CD14-positive monocyte (primary cell): ENCODE results near the gene NSFL1C. TPM values are rescaled to one million over a fixed set of nuclear protein-coding genes. Genes with fewer than 3 reads are reported as not detected.

Source experiments
- DNase-seq, 3 donors: peaks; one replicate each; pipeline ENCODE4 v3.0.0-alpha.2; 2011 to 2022
- H2AFZ ChIP-seq: 2 replicates; pipeline ENCODE4 v1.6.0; 2012; ENCODE audit warnings: mild to moderate bottlenecking, low read depth, low read length, inconsistent platforms; ENCODE audit not compliant: insufficient read depth, poor library complexity, severe bottlenecking
- H3K27ac ChIP-seq, 2 donors: 1 replicate in 1 of 2; 2 replicates in 1 of 2; pipeline ENCODE4 v1.5.1; 2012 to 2013; ENCODE audit warnings: low read length in 2 of 2, control low read depth in 1 of 2, inconsistent platforms in 1 of 2, low read depth in 1 of 2, mild to moderate bottlenecking in 1 of 2
- H3K27me3 ChIP-seq, 2 donors: one replicate each; pipeline versions ENCODE4 v1.6.0 to v1.6.1; 2011 to 2013; ENCODE audit warnings: low read length in 2 of 2; ENCODE audit not compliant: control insufficient read depth in 2 of 2, insufficient read depth in 2 of 2
- H3K36me3 ChIP-seq, 2 donors: replicated peaks in 1 of 2; 1 replicate in 1 of 2; 2 replicates in 1 of 2; pipeline versions ENCODE4 v1.5.1 to v1.6.1; 2012 to 2013; ENCODE audit warnings: low read length in 2 of 2, control low read depth in 1 of 2, inconsistent platforms in 1 of 2, mild to moderate bottlenecking in 1 of 2; ENCODE audit not compliant: insufficient read depth in 2 of 2, control insufficient read depth in 1 of 2
- H3K4me1 ChIP-seq, 2 donors: 1 replicate in 1 of 2; 2 replicates in 1 of 2; pipeline versions ENCODE4 v1.5.1 to v1.6.1; 2012 to 2013; ENCODE audit warnings: low read length in 2 of 2, control low read depth in 1 of 2, inconsistent platforms in 1 of 2, mild to moderate bottlenecking in 1 of 2, moderate library complexity in 1 of 2; ENCODE audit not compliant: insufficient read depth in 2 of 2, control insufficient read depth in 1 of 2
- H3K4me2 ChIP-seq: replicated peaks from 2 replicates; pipeline ENCODE3; 2012; ENCODE audit warnings: low read length, moderate library complexity, mild to moderate bottlenecking; ENCODE audit not compliant: poor library complexity, severe bottlenecking; ENCODE audit errors: extremely low read depth
- H3K4me3 ChIP-seq, 3 experiments: fragments of 200-600 bp in 1 of 3; sonication (generic) in 1 of 3; replicated peaks in 1 of 3; 1 replicate in 2 of 3; 2 replicates in 1 of 3; pipeline ENCODE4 v1.5.1; 2011 to 2013; ENCODE audit warnings: low read length in 3 of 3, mild to moderate bottlenecking in 3 of 3, control low read depth in 2 of 3, low read depth in 2 of 3, inconsistent platforms in 1 of 3, moderate library complexity in 1 of 3
- H3K79me2 ChIP-seq: 2 replicates; pipeline ENCODE4 v1.6.0; 2012; ENCODE audit warnings: mild to moderate bottlenecking, control low read depth, inconsistent platforms, low read length, moderate library complexity; ENCODE audit not compliant: insufficient read depth
- H3K9ac ChIP-seq: 2 replicates; pipeline ENCODE4 v1.6.0; 2017; ENCODE audit warnings: low read length, mild to moderate bottlenecking; ENCODE audit not compliant: insufficient read depth, poor library complexity, severe bottlenecking
- H3K9me3 ChIP-seq, 2 donors: replicated peaks in 1 of 2; 1 replicate in 1 of 2; 2 replicates in 1 of 2; pipeline versions ENCODE4 v1.5.1 to v1.6.1; 2012 to 2013; ENCODE audit warnings: low read length in 2 of 2, control low read depth in 1 of 2; ENCODE audit not compliant: control insufficient read depth in 1 of 2, insufficient read depth in 1 of 2
- H4K20me1 ChIP-seq: 2 replicates; pipeline ENCODE4 v1.6.0; 2012; ENCODE audit warnings: mild to moderate bottlenecking, low read length, control low read depth, moderate library complexity; ENCODE audit not compliant: insufficient read depth
- H3K27ac Mint-ChIP-seq, 7 donors: one replicate each; pipeline ENCODE4 v1.8.0; 2020; ENCODE audit warnings: mild to moderate bottlenecking in 7 of 7, mixed read lengths in 7 of 7, moderate library complexity in 6 of 7, inconsistent platforms in 2 of 7
- H3K27me3 Mint-ChIP-seq, 3 donors: one replicate each; pipeline ENCODE4 v1.8.0; 2021 to 2022; ENCODE audit warnings: low read depth in 3 of 3, mild to moderate bottlenecking in 3 of 3, mixed read lengths in 3 of 3, moderate library complexity in 3 of 3, inconsistent platforms in 1 of 3
- H3K36me3 Mint-ChIP-seq, 2 donors: one replicate each; pipeline ENCODE4 v1.8.0; 2020; ENCODE audit warnings: mixed read lengths in 2 of 2, inconsistent platforms in 1 of 2, mild to moderate bottlenecking in 1 of 2
- H3K4me1 Mint-ChIP-seq: one replicate; pipeline ENCODE4 v1.8.0; 2020; ENCODE audit warnings: mild to moderate bottlenecking, mixed read lengths
- H3K4me3 Mint-ChIP-seq, 2 donors: one replicate each; pipeline ENCODE4 v1.8.0; 2020; ENCODE audit warnings: mild to moderate bottlenecking in 2 of 2, mixed read lengths in 2 of 2, moderate library complexity in 1 of 2
- H3K9me3 Mint-ChIP-seq, 7 donors: one replicate each; pipeline ENCODE4 v1.8.0; 2020 to 2022; ENCODE audit warnings: mixed read lengths in 7 of 7, mild to moderate bottlenecking in 6 of 7, moderate library complexity in 6 of 7, inconsistent platforms in 2 of 7
- WGBS: methylation state at CpG from one replicate; pipeline ENCODE4 v1.1.5; 2013; ENCODE audit warnings: missing lambda C conversion rate; ENCODE audit not compliant: insufficient coverage; 5-methylcytosine and 5-hydroxymethylcytosine counted together
- intact Hi-C, 2 donors: fragments of 100-400 bp; cut with micrococcal nuclease; formaldehyde crosslinking; loops; one replicate each; pipeline versions ENCODE4 v1.15.0 to v1.15.1; 2023
- polyA plus RNA-seq, 3 donors: library from polyadenylated mRNA; depleted of rRNA in 1 of 3; unstranded in 2 of 3; stranded (reverse) in 1 of 3; fragments of 300-500 nt in 2 of 3; fragments of >200 nt in 1 of 3; fragmentation: Illumina TruSeq in 2 of 3; gene quantifications; 1 replicate in 2 of 3; 2 replicates in 1 of 3; pipeline ENCODE4 v1.2.3, GENCODE V29; 2012 to 2021
- TF ChIP-seq, protein P1 (sequence below): fragments of 200-600 bp; IDR thresholded peaks from one replicate; pipeline ENCODE4 v1.8.0; 2022; ENCODE audit warnings: antibody characterized with exemption, mild to moderate bottlenecking

Gene NSFL1C
- polyA plus RNA-seq, 3 donors = 52.8 to 80.8 (median 56.8) TPM

DNA sequence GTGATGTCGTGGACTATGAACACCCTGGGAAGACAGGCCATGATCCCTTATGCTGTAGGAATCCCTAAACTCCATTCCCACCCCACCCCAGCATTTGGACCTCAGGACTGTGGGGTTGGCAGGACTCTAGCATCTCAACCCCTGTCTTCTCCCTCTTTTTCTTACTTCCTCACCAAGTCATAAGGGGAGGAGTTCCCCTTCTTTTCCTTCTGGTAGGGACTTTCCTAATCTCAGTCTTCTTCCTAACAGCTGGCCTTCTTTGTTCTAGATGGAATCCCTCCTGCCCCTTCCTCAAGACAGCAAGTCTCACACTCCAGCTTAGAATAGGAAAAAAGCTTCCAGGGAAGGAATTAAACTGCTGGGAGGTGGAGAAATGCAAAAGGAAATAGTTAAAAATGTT lies 26.9 kb upstream of the NSFL1C start:
- H3K4me1 Mint-ChIP-seq = peaks cover 59% of the 10 kb centered on the region
- Histone ChIP-seq H4K20me1 (peaks cover 13% of the 10 kb centered on the region), H3K79me2 (peaks cover 51% of the 10 kb centered on the region), H3K4me1 (peaks cover 48 to 71% of the 10 kb centered on the region in 2 donors), H3K36me3 (peaks cover 0 to under 1% of the 10 kb centered on the region in 2 donors), H3K9ac (peak overlapping the region; percentile 11), H3K27ac (peak overlapping the region; percentile 97), H3K4me2 (peak overlapping the region; percentile 92), H2AFZ (no peak overlapping the region), H3K27me3 (no peaks in the 10 kb centered on the region), H3K9me3 (no peaks in the 10 kb centered on the region), H3K4me3 (peak overlapping the region in 1 of 3 experiments; percentile 97)
- intact Hi-C loops = loop anchor here in 1 of 2 donors (10.0 kb wide), 1 partner anchor 99 kb away; the partner anchor contains the start of gene FKBP1A
- WGBS = no CpG with 5 or more reads among the region's 1 CpG
- peaks cover 5 to 9% of the 10 kb centered on the region in 2 donors for H3K36me3 Mint-ChIP-seq
- H3K27ac Mint-ChIP-seq = peak overlapping the region; percentile 89 to 99 (median 96)
- peaks cover 0 to 3% (median 0%) of the 10 kb centered on the region in 3 donors for H3K27me3 Mint-ChIP-seq
- H3K4me3 Mint-ChIP-seq = peak overlapping the region in 1 of 2 donors; percentile 51
- DNase-seq = peak; percentile 31 to 86 (median 39)
- H3K9me3 Mint-ChIP-seq = no peaks in the 10 kb centered on the region
- TF ChIP-seq, protein P1, sequence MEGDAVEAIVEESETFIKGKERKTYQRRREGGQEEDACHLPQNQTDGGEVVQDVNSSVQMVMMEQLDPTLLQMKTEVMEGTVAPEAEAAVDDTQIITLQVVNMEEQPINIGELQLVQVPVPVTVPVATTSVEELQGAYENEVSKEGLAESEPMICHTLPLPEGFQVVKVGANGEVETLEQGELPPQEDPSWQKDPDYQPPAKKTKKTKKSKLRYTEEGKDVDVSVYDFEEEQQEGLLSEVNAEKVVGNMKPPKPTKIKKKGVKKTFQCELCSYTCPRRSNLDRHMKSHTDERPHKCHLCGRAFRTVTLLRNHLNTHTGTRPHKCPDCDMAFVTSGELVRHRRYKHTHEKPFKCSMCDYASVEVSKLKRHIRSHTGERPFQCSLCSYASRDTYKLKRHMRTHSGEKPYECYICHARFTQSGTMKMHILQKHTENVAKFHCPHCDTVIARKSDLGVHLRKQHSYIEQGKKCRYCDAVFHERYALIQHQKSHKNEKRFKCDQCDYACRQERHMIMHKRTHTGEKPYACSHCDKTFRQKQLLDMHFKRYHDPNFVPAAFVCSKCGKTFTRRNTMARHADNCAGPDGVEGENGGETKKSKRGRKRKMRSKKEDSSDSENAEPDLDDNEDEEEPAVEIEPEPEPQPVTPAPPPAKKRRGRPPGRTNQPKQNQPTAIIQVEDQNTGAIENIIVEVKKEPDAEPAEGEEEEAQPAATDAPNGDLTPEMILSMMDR = no peak

DNA sequence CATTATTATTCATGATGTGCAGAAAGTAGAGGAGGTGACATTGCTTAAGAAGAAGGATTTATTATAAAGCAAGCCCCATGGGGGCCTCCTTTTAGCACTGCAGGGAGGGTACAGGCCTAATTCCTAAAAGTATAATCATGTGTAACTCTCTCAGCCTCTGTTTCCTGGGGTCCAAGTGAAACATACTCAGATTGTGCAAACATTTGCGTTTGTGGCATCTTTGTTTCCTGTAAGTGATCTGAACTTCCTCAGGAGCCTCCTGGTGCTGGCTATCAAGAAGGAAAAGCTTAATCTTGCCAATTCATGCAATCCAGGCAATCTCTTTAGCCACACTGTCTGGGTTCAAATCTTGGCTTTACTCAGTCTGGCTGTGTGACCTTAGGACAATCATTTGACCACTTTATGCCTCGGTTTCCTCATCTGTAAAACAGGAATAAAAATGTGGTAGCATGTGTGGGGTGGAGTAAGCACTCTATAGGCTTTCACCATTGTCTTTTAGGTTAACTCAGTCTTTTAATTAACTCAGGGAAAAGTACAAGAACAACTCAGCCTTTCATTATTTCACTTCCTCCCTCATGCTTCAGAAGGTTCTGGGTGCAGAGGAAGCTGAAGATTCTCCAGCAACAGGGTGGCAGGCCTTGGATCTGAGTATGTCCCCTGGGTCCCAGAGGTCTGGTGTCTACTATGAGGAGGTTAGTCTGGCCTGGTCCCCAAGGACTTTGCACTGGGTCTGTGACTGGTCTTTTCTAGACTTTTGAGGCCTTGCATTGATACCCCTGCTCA lies 25.4 kb upstream of the NSFL1C start:
- Mint-ChIP-seq H3K36me3 (peaks cover 9 to 16% of the 10 kb centered on the region in 2 donors), H3K4me3 (peak overlapping the region; percentile 93 to 97), H3K27ac (peak overlapping the region; percentile 95 to 99 (median 98)), H3K9me3 (no peaks in the 10 kb centered on the region), H3K4me1 (peaks cover 74% of the 10 kb centered on the region), H3K27me3 (peaks cover 0 to 3% (median 0%) of the 10 kb centered on the region in 3 donors)
- Histone ChIP-seq H3K27me3 (no peaks in the 10 kb centered on the region), H3K9ac (peak overlapping the region; percentile 83), H3K4me3 (peak overlapping the region; percentile 71 to 97 (median 89)), H3K79me2 (peaks cover 66% of the 10 kb centered on the region), H3K36me3 (peaks cover 0 to 10% of the 10 kb centered on the region in 2 donors), H4K20me1 (peaks cover 28% of the 10 kb centered on the region), H3K9me3 (no peaks in the 10 kb centered on the region), H3K4me2 (peak overlapping the region; percentile 92), H3K27ac (peak overlapping the region; percentile 97), H2AFZ (no peak overlapping the region), H3K4me1 (peaks cover 58 to 86% of the 10 kb centered on the region in 2 donors)
- intact Hi-C loops = loop anchor here in 1 of 2 donors (10.0 kb wide), 1 partner anchor 97 kb away; the partner anchor contains the start of gene FKBP1A
- DNase-seq = peak; percentile 36 to 80 (median 73)
- 0% methylated on average over 1 of the region's 2 CpGs for WGBS
- TF ChIP-seq, protein P1 = no peak
